SH-SY5Y (cell line): ENCODE measurements around the gene XKR7.

Experiments
- GATA2 ChIP-seq: IDR thresholded peaks from 2 replicates; pipeline ENCODE4 v1.6.1; 2011; ENCODE audit warnings: mild to moderate bottlenecking, low read depth, low read length
- GATA3 ChIP-seq: IDR thresholded peaks from 2 replicates; pipeline ENCODE4 v1.6.1; 2011; ENCODE audit warnings: low read depth, mild to moderate bottlenecking, low read length, moderate library complexity

DNA sequence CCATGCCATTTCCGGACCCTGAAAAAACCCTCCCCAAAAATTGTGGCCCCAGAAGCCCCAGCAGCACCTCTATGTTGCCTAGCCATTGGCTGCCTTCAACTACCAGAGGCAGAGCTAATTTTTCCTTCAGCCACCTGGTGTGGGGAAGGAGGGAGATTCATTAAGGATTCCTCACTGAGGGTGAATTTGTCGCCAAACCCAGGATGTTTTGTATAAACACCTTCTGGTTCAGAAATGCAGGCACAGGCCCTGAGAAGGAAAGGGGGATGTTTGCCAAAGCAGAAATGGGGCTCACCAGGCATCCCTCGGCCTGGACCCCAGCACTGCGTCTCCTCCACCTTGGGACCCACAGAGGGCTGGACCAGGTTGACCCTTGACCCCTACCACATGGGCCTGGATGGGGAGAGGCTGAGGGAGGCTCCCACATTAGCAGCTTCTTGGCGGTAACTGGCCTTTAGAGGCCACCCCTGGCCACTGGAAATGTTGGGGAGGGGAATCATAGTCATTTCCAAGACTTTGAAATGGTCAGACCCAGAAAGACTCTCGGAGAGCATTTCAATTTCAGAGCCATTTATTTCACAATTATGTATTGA is 14.3 kb upstream of the XKR7 start:
- no peak for TF ChIP-seq GATA2
- TF ChIP-seq GATA3 = no peak
